Urinary bladder (tissue), 4 donors: ENCODE results near the gene RAB8A. TPM values are rescaled to one million over a fixed set of nuclear protein-coding genes. Genes with fewer than 3 reads are reported as not detected.

ENCODE experiments used
- DNase-seq: peaks from one replicate; pipeline ENCODE4 v3.0.0-alpha.2; 2015; ENCODE audit errors: extremely low spot score
- H3K27ac ChIP-seq: one replicate; pipeline ENCODE4 v1.5.1; 2013; ENCODE audit warnings: low read depth, mild to moderate bottlenecking, moderate library complexity
- H3K36me3 ChIP-seq: one replicate; pipeline ENCODE4 v1.6.1; 2013; ENCODE audit warnings: mild to moderate bottlenecking, moderate library complexity; ENCODE audit not compliant: insufficient read depth
- H3K4me1 ChIP-seq: one replicate; pipeline ENCODE4 v1.6.1; 2013; ENCODE audit warnings: mild to moderate bottlenecking, moderate library complexity; ENCODE audit not compliant: insufficient read depth
- H3K4me3 ChIP-seq: one replicate; pipeline ENCODE4 v1.5.1; 2013; ENCODE audit warnings: low read depth, low read length
- WGBS: extraction: QIAGEN DNeasy Blood & Tissue Kit; methylation state at CpG from one replicate; pipeline ENCODE4 v1.1.7; 2013; 5-methylcytosine and 5-hydroxymethylcytosine counted together
- polyA plus RNA-seq: library from polyadenylated mRNA; stranded (reverse); fragments of 200-250 nt; gene quantifications from one replicate; pipeline ENCODE4 v1.2.3, GENCODE V29; 2013
- total RNA-seq: library from RNA; depleted of rRNA; stranded (reverse); fragments of >200 nt; gene quantifications from one replicate; pipeline ENCODE4 v1.2.3, GENCODE V29; 2014
- donor health status: healthy with polysubstance abuse.
- donor health status: healthy.

Gene RAB8A
- total and polyA plus RNA-seq, 2 donors: 43.6 to 69.5 TPM

DNA sequence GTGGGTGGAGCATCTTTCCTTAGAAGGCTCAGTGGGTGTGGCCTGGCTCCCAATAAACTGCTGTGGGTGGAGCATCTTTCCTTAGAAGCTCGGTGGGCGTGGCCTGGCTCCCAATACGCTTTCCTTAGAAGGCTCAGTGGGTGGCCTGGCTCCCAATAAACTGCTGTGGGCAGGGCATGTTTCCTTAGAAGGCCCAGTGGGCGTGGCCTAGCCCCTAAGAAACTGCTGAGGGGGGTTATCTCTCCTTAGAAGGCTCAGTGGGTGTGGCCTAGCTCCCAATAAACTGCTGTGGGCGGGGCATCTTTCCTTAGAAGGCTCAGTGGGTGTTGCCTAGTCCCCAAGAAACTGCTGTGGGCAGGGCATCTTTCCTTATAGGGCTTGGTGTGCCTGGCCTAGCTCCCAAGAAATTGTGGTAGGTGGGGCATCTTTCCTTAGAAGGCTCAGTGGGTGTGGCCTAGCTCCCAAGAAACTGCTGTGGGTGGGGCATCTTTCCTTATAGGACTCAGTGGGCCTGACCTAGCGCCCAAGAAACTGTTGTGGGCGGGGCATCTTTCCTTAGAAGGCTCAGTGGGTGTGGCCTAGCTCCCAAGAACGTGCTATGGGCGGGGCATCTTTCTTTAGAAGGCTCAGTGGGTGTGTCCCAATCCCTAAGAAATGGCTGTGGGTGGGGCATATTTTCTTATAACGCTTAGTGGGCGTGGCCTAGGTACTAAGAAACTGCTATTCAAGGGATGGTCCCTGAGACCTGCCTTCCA, 42.1 kb downstream of the RAB8A start:
- WGBS: 86% methylated on average over 11 of the region's 11 CpGs
- Histone ChIP-seq H3K27ac (no peak overlapping the region), H3K36me3 (no peaks in the 10 kb centered on the region), H3K4me1 (no peaks in the 10 kb centered on the region), H3K4me3 (no peak overlapping the region)
- no peak for DNase-seq

DNA sequence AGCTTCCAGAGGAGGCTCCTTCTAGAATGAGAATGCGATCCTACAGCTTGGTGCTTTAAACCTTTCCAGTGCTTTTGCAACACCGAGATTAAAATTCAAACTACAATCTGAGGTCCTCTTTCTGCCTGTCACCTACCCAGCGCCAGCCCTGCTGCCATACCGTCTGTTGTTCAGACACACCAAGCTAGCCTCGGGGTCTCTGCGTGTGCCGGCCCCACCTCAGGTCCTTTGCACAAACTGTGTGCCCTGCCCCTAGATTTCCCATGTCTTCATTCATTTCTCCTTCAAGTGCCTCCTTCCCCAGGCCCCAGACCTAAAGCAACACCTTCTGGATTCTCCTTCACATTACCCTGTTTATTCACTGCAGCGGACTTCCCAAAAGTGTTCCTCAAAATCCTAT, 42.9 kb downstream of the RAB8A start:
- H3K4me3 ChIP-seq: no peak overlapping the region
- 91% methylated on average over 8 of the region's 8 CpGs for WGBS
- no peaks in the 10 kb centered on the region for H3K4me1 ChIP-seq
- H3K27ac ChIP-seq: no peak overlapping the region
- no peak for DNase-seq
- H3K36me3 ChIP-seq: no peaks in the 10 kb centered on the region

DNA sequence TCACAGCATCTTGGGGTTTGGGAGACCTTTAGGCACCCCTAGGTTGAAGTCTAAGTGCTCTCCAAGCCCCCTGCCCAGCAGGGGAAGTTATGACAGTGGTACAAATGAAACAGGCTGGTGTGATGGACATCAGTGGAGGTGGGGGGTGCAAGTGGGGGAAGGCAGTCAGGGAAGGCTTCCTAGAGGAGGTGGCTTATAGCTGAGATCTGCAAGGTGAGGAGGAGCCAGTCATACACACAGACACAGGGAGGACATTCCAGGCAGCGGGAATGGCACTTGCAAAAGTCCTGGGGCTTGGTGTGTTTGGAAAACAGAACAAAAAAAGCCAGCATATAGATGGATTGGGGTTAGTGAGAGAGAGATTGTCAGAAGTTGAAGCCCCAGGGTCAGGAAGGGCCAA, 43.4 kb downstream of the RAB8A start:
- no peaks in the 10 kb centered on the region for H3K4me1 ChIP-seq
- no peak overlapping the region for H3K4me3 ChIP-seq
- H3K27ac ChIP-seq: no peak overlapping the region
- WGBS: 76% methylated on average over 1 of the region's 1 CpG
- DNase-seq: no peak
- H3K36me3 ChIP-seq: no peaks in the 10 kb centered on the region

DNA sequence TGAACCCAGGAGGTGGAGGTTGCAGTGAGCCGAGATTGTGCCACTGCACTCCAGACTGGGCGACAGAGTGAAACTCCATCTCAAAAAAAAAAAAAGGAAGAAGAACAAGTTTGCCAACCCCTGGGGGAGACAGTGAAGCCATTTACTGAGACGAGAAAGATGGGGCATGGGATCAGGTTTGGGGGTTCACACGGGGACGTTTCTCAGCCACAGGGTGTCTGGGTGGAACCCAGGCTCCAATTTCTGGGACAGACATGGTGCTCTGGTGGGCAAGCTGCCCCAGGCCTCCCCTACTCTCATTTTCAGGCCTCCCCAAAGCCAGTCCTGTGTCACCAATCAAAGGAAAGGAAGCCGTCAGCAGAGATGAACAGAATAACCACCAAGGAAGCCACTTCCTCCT, 45.2 kb downstream of the RAB8A start:
- WGBS: 75% methylated on average over 6 of the region's 6 CpGs
- no peak for DNase-seq
- no peak overlapping the region for H3K4me3 ChIP-seq
- H3K4me1 ChIP-seq: no peaks in the 10 kb centered on the region
- H3K36me3 ChIP-seq: no peaks in the 10 kb centered on the region
- no peak overlapping the region for H3K27ac ChIP-seq

DNA sequence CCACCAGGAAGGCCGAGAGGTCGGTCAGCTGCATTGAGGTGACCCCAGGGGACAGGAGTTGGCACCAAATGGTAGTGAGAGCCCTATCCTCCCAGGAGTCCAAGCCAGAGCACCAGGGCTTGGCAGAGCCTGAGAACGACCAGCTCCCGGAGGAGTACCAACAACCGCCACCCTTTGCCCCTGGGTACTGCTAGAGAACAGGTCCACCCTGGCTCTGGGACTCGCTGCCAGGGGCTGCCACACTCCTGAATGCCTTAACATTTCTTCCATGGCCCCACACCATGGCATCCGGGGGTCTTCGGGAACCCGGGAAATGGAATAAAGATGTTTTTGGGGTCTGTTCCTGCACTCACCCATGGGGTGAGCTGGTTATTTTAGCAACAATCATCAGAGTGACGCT, 45.9 kb downstream of the RAB8A start:
- Histone ChIP-seq H3K36me3 (no peaks in the 10 kb centered on the region), H3K27ac (no peak overlapping the region), H3K4me3 (no peak overlapping the region), H3K4me1 (no peaks in the 10 kb centered on the region)
- no peak for DNase-seq
- WGBS: 88% methylated on average over 10 of the region's 10 CpGs

DNA sequence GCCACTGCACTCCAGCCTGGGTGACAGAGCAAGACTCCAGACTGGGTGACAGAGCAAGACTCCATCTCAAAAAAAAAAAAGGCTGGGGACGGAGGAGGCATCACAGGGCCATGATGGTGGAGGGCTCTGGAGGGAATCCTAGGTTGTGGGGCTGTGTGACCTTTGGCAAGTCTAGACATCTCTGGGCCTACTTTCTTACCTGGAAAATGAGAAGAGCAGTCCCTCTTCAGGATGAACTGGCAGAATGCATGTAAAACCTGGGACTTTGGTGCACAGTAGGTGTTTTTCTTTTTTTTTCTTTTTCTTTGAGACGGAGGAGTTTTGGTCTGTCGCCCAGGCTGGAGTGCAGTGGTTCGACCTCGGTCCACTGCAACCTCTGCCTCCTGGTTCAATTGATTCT, 48.0 kb downstream of the RAB8A start:
- no peaks in the 10 kb centered on the region for H3K36me3 ChIP-seq
- no peak for DNase-seq
- H3K4me1 ChIP-seq: no peaks in the 10 kb centered on the region
- no peak overlapping the region for H3K4me3 ChIP-seq
- 90% methylated on average over 5 of the region's 5 CpGs for WGBS
- no peak overlapping the region for H3K27ac ChIP-seq

DNA sequence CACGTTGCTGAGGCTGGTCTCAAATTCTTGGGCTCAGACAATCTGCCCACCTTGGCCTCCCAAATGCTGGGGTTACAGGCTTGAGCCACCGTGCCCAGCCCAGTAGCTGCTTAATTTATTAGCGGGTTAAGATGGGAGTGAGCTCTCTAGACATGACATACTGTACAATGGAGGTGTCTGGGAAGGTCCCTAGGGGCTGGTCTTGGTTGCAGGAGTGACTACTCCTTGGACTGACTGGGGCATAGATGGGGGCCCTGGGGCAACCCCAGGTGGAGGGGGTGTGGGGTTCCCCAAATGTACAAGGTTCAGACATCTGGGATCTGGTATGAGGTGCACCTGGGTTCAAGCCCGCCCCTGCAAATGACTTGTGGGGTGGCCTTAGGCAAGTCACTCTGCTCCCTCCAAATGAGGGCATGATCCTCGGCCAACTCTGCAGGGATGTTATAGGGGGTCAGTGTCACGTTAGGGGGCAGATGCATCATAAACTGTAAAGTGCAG, 48.8 kb downstream of the RAB8A start:
- no peak overlapping the region for H3K4me3 ChIP-seq
- H3K36me3 ChIP-seq: no peaks in the 10 kb centered on the region
- no peaks in the 10 kb centered on the region for H3K4me1 ChIP-seq
- H3K27ac ChIP-seq: no peak overlapping the region
- no peak for DNase-seq
- 68% methylated on average over 6 of the region's 6 CpGs for WGBS

DNA sequence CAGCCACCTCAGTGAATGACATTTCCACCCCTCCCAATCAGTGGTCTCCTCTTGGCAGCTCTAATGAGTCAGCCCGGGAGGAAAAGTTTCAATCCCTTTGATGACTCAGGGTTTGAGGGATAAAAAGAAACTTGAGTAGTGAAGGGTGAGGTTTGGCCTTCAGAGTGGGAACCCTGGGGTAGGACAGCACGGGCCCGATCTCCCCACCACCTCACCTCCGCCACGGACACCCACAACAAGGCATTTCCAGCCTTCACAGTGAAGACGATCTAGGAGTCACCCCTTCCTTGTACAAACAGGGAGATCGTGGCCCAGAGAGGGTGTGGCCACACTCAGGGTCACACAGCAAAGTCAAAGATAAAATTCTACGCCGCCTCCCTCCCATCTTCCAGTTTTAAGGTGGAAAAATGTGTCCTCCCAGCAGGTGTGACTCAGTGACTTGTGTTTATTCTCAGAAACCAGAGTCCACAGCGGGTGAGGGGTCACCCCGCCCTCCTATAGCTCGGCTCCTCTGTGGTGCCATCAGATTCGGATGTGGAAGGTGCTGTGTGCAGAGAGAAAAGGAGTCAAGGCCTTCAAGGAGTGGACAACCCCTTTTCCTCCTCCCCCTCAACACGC, 49.4 kb downstream of the RAB8A start:
- H3K4me3 ChIP-seq: no peak overlapping the region
- H3K27ac ChIP-seq: no peak overlapping the region
- DNase-seq: no peak
- no peaks in the 10 kb centered on the region for H3K36me3 ChIP-seq
- WGBS: 72% methylated on average over 14 of the region's 14 CpGs
- no peaks in the 10 kb centered on the region for H3K4me1 ChIP-seq

DNA sequence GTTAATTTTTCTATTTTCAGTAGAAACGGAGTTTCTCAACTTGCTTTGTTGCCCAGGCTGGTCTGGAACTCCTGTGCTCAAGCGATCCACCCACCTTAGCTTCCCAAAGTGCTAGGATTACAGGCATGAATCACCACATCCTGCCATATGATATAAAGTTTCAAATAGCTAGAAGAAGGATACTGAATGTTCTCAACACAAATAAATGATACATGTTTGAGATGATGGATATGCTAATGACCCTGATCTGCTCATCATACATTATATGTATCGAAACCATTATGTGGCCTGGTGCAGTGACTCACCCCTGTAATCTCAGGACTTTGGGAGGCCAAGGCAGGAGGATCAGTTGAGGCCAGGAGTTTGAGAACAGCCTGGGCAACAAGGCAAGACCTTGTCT, 50.2 kb downstream of the RAB8A start:
- WGBS: 71% methylated on average over 3 of the region's 3 CpGs
- H3K27ac ChIP-seq: no peak overlapping the region

DNA sequence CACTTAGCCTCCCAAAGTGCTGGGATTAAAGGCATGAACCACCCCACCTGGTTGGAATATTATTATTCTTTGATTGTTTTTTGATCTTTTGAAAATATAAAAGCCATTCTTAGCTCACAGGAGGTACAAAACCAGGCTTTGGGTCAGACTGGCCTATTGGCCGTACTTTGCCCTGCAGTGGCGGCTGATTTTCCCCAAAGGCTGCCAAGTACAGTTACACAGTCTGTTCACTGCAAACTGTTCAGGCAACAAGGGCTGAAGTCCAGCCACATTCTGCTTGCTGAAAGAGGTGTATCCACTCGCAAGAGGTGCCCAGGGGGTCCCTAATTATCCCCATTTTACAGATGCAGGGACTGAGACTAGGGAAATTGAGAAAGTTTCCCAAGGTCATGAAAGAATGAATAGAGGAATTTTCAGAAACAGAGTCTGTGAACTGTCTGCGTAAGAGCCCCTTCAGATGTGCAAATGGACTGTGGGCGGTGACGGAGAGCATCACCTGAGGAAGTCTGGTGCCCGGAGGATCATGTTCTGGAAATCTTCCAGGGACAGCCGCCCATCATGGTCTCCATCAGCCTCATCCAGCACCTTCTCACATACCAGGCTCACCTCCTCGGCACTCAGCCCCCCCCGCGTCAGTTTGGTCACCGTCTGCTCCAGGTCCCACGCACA, 52.7 kb downstream of the RAB8A start:
- 84% methylated on average over 13 of the region's 13 CpGs for WGBS
- H3K36me3 ChIP-seq: no peaks in the 10 kb centered on the region

More for the DNA sequence above, 50.2 kb downstream of the RAB8A start:
- no peaks in the 10 kb centered on the region for H3K4me1 ChIP-seq
- H3K4me3 ChIP-seq: no peak overlapping the region
- H3K36me3 ChIP-seq: no peaks in the 10 kb centered on the region
- no peak for DNase-seq

DNA sequence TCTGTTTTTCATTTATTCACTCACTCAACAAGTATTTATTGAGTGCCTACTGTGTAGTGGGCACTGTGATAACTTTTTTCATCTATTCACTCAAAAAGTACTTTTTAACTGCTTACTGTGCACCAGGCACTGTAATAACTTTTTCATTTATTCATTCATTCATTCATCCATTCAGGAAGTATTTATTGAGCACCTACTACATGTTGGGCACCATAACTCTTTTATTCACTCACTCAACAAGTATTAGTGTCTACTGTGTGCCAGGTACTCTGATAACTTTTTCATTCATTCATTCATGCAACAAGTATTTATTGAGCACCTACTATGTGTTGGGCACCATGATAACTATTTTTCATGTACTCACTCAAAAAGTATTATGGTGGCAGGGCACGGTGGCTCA, 54.7 kb downstream of the RAB8A start:
- Histone ChIP-seq H3K36me3 (no peaks in the 10 kb centered on the region), H3K4me1 (no peaks in the 10 kb centered on the region), H3K4me3 (no peak overlapping the region), H3K27ac (no peak overlapping the region)
- WGBS: 89% methylated on average over 1 of the region's 1 CpG
- no peak for DNase-seq

More for the DNA sequence above, 52.7 kb downstream of the RAB8A start:
- Histone ChIP-seq H3K27ac (no peak overlapping the region), H3K4me3 (no peak overlapping the region), H3K4me1 (no peaks in the 10 kb centered on the region)
- no peak for DNase-seq

DNA sequence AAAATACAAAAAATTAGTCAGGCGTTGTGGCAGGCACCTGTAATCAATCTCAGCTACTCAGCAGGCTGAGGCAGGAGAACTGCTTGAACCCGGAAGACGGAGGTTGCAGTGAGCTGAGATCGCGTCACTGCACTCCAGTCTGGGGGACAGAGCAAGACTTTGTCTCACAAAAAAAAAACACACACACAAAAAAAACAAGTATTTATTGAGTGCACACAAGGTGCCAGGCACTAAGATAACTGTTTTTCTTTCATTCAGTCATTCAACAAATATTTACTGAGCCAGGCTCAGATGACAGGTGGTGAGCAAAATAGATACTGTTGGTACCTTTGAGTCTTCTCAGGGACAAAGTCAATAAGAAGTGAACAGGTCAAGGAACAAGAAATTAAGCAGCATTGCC, 55.4 kb downstream of the RAB8A start:
- H3K27ac ChIP-seq: no peak overlapping the region
- no peaks in the 10 kb centered on the region for H3K4me1 ChIP-seq
- no peak overlapping the region for H3K4me3 ChIP-seq
- no peak for DNase-seq
- H3K36me3 ChIP-seq: no peaks in the 10 kb centered on the region
- WGBS: 91% methylated on average over 5 of the region's 5 CpGs

DNA sequence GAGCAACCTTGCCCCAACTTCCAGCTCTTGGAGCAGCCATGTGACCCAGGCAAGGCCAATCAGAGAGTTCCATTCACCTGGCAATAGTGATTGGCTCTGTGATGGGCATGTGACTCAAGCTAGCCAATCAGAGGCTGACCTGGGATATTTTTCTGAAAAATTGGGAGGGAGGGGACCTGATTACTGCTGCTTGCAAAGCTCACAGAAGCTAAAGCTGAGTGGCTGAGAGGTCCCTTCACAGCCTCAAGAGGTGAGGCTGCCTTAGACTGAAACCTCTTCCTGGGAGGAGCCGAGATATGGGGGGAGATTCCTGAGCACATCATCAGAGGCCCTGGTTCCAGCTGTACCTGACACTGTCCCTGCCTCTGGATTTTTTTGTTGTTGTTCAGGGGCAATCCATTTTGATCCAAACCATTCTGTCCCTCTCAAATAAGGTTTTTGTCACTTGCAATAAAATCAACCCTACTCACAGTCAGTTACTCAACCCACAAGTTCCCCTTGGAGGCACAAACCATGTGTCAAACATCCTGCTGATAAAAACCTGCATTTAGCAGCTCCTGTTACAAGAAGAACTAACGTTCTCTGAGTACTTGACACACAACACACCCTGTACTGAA, 56.9 kb downstream of the RAB8A start:
- no peak for DNase-seq
- Histone ChIP-seq H3K36me3 (no peaks in the 10 kb centered on the region), H3K4me3 (no peak overlapping the region), H3K27ac (no peak overlapping the region), H3K4me1 (no peaks in the 10 kb centered on the region)
- 57% methylated on average over 2 of the region's 2 CpGs for WGBS
